Posterior vena cava (tissue), 2 donors: ENCODE results near the gene SFXN1. TPM values are rescaled to one million over a fixed set of nuclear protein-coding genes. Genes with fewer than 3 reads are reported as not detected.

Source experiments
- DNase-seq: peaks from one replicate; pipeline ENCODE4 v3.0.0-alpha.2; 2020; ENCODE audit warnings: low spot score
- intact Hi-C, 2 donors: fragments of 100-400 bp; cut with DNase I; formaldehyde crosslinking; loops; one replicate each; pipeline versions ENCODE4 v1.14.1 to v1.14.2; 2022 to 2023
- total RNA-seq, 2 donors: library from RNA; stranded (reverse); fragmentation: NEBNext Ultra II Directional; extraction: Animal tissue kit (Norgen Biotek cat#: 25700); gene quantifications; one replicate each; pipeline ENCODE4 v1.2.1, GENCODE V29; 2021
- donor health status: DM: yes; HTN: yes; CAD: no.
- donor health status: DM: yes; HTN: yes; CAD: no.

SFXN1 gene
- total RNA-seq, 2 donors from 2014 or later = 17.5 to 21.7 TPM

DNA sequence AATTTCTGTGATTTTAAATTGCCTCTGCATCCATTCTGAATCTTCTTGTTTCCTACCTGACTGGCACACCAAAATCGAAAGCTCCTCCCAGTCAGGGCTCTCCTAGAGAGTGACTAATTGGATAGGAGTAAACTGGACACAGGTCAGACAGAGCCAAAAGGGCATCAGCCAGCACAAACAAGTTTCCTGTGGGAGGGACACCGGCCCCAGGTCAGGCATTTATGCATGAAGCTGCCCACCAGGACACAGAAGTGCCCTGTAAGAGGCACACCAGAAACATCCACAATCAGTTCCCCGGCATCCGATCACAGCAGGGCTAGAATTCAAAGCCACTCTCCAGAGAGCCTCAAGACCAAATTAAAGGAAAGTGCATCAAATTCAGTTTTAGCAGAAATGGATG, 78.4 kb downstream of the SFXN1 start:
- DNase-seq = no peak
- intact Hi-C loops = no loop called here

DNA sequence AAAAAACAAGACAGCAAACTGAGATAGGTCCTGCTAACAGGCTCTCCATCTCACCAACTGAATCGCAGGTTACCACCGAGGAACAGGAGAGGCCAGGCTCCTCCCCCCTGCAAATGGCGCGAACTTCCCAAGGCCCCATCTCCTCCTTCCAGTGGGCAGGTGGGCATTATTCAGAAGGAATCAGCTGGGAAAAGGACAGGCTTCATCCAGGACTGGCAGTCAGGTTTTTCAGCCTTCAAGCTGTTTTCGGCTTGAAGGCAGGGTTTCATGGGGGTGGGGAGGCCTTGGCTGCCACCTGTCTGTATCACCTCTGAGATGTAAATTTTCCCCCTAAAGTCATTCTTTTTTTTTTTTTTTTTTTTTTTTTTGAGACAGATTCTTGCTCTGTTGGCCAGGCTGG, 79.4 kb downstream of the SFXN1 start:
- intact Hi-C loops = no loop called here
- no peak for DNase-seq

DNA sequence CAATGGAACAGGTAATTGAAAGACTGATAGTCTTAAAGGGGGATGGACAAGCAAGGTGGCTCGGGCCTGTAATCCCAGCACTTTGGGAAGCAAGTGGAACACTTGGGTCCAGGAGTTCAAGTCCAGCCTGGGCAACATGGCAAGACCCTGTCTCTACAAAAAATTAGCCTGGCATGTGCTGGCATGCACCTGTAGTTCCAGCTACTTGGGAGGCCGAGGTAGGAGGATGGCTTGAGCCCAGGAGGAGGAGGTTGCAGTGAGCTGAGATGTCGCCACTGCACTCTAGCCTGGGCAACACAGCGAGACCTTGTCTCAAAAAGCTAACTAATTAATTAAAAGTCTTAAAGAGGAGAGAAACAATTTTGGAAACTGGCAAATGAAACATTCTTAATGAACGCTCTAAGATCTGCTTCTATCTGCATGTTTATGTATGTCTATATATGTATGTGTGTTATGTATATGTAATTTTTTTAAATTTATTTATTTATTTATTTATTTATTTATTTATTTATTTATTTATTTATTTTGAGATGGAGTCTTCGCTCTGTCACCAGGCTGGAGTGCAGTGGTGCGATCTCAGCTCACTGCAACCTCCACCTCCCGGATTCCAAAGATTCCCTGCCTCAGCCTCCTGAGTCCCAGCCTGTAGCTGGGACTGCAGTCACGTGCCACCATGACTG, 80.6 kb downstream of the SFXN1 start:
- no peak for DNase-seq
- intact Hi-C loops = no loop called here

DNA sequence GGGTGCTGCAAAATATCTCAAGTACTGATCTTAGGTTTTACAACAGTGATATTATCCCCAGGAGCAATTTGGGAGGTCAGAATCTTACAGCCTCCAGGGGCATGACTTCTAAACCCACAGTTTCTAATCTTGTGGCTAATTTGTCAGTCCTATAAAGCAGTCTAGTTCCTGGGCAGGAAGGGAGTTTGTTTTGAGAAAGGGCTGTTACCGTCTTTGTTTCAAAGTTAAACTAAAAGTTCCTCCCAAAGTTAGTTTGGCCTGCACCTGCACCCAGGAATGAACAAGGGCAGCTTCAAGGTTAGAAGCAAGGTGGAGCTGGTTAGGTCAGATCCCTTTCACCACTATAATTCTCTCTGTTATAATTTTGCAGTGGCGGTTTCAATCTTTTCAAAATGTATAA, 81.7 kb downstream of the SFXN1 start:
- intact Hi-C loops = no loop called here
- no peak for DNase-seq

DNA sequence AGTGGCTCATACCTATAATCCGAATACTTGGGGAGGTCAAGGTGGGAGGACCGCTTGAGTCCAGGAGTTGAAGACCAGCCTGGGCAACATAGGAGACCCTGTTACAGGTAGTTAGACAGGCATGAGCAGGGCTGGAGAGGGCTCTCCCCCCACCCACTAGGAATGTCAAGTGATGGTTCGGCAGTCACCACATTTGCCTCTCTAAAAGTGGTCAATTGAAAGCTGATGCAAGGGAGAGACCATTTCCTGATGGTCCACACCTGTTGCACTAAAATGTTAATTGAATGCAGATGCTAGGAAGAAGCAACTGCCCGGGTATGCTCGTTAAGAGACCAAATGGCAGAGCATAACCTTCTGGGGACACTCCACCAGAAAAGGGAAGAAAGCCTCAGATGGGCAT, 82.7 kb downstream of the SFXN1 start:
- DNase-seq = no peak
- intact Hi-C loops = no loop called here

- intact Hi-C loops = no loop called here
Observed at GRCh38 chr5:175564716-175565115, 86.4 kb downstream of the SFXN1 start.

GRCh38 chr5:175566697-175567096, 88.3 kb downstream of the SFXN1 start:
- DNase-seq = no peak
- intact Hi-C loops = no loop called here

More at GRCh38 chr5:175564716-175565115, 86.4 kb downstream of the SFXN1 start:
- no peak for DNase-seq

GRCh38 chr5:175567954-175568353, 89.6 kb downstream of the SFXN1 start:
- intact Hi-C loops = no loop called here
- DNase-seq = no peak

DNA sequence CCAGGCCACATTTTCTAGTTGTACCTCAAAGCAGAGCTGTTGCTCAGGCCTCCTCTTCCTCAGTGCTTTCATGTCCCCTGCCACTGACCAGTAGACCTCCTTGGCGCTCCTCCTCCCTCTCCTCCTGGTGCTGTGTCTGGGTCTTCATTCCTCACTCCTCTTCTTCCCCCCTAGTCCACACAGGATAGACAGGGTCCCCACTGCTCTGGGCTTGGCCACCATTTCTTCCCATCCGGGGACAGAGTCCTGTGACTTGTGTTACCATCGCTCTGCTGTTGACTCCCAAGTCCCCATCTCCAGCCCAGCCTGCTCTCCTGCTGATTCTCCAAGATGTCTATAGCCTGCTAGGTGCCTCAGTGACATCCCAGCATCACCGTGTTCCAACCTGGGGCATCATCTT, 91.3 kb downstream of the SFXN1 start:
- no peak for DNase-seq
- intact Hi-C loops = no loop called here

GRCh38 chr5:175572886-175573285, 94.5 kb downstream of the SFXN1 start:
- no peak for DNase-seq
- intact Hi-C loops = no loop called here

- intact Hi-C loops = no loop called here
Observed at GRCh38 chr5:175573493-175574269, 95.3 kb downstream of the SFXN1 start.

GRCh38 chr5:175575301-175575700, 96.9 kb downstream of the SFXN1 start:
- no peak for DNase-seq
- intact Hi-C loops = no loop called here

More at GRCh38 chr5:175573493-175574269, 95.3 kb downstream of the SFXN1 start:
- no peak for DNase-seq

DNA sequence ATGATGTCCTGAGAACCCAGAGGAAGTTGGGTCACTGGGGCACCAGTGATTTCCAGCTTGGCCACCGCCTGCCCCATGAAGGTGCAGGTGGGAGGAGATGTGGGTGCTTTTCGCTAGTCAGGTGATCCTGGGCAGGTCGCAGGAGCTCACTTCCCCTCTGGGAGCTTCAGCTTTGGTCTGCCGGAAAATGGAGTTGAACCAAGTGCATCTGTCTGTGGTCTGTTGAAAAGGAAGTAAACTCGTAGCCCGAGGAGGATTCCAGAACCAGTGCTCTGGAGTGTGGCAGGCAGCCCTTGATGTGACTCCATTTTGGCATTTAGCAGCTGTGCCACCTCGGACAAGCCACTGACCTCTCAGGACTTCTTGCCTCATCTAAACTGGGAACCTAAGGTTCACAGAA, 97.7 kb downstream of the SFXN1 start:
- intact Hi-C loops = no loop called here

GRCh38 chr5:175576591-175576990, 98.2 kb downstream of the SFXN1 start:
- no peak for DNase-seq
- intact Hi-C loops = no loop called here

More for the DNA sequence above, 97.7 kb downstream of the SFXN1 start:
- DNase-seq = no peak

Other genes starting within 250 kb of the SFXN1 start
- under 1 TPM; 0.14 to 0.29 TPM for gene DRD1, start 34.4 kb upstream of the SFXN1 start, total RNA-seq
- 1 to 10 TPM; 6.9 to 8.2 TPM for gene HRH2, start 179.5 kb downstream of the SFXN1 start, total RNA-seq